Mesothelial cell of epicardium (in vitro differentiated cells): ENCODE measurements around the gene TRPM3. TPM values are rescaled to one million over a fixed set of nuclear protein-coding genes. Genes with fewer than 3 reads are reported as not detected.

ENCODE experiments used
- DNase-seq, 2 experiments: peaks; one replicate each; pipeline ENCODE4 v3.0.0; 2021; ENCODE audit warnings: low spot score in 2 of 2; ENCODE audit not compliant: unreplicated experiment in 2 of 2
- H3K27ac Mint-ChIP-seq: 2 replicates; pipeline ENCODE4 v1.8.0; 2021; ENCODE audit warnings: mixed read lengths
- H3K27me3 Mint-ChIP-seq: 2 replicates; pipeline ENCODE4 v1.8.0; 2021; ENCODE audit warnings: low read depth, mixed read lengths
- H3K36me3 Mint-ChIP-seq: 2 replicates; pipeline ENCODE4 v1.8.0; 2021; ENCODE audit warnings: mixed read lengths
- H3K4me1 Mint-ChIP-seq: 2 replicates; pipeline ENCODE4 v1.8.0; 2021; ENCODE audit warnings: mixed read lengths
- H3K4me3 Mint-ChIP-seq: 2 replicates; pipeline ENCODE4 v1.8.0; 2021; ENCODE audit warnings: mild to moderate bottlenecking, moderate library complexity, mixed read lengths
- H3K9me3 Mint-ChIP-seq: 2 replicates; pipeline ENCODE4 v1.8.0; 2021; ENCODE audit warnings: mixed read lengths
- CTCF ChIP-seq: fragments of 200-600 bp; sonication (generic); IDR thresholded peaks from one replicate; pipeline ENCODE4 v1.5.0; 2021; ENCODE audit warnings: antibody characterized with exemption; ENCODE audit not compliant: unreplicated experiment
- total RNA-seq: library from RNA; stranded (reverse); gene quantifications from 3 replicates; pipeline ENCODE4 v1.2.1, GENCODE V29; 2021

The TRPM3 gene
- total RNA-seq, 1 donor from 2014 or later = 1.6 TPM

GRCh38 chr9:70556771-70557170 is 564.6 kb downstream of the TRPM3 start:
- Mint-ChIP-seq H3K36me3 (no peaks in the 10 kb centered on the region), H3K27ac (no peak overlapping the region), H3K27me3 (no peaks in the 10 kb centered on the region), H3K4me3 (no peak overlapping the region), H3K4me1 (peaks cover 10% of the 10 kb centered on the region), H3K9me3 (no peaks in the 10 kb centered on the region)
- no peak for DNase-seq
- TF ChIP-seq CTCF = no peak

- Mint-ChIP-seq H3K27me3 (no peaks in the 10 kb centered on the region), H3K9me3 (no peaks in the 10 kb centered on the region), H3K4me3 (no peak overlapping the region), H3K36me3 (no peaks in the 10 kb centered on the region), H3K27ac (no peak overlapping the region), H3K4me1 (peaks cover 10% of the 10 kb centered on the region)
- DNase-seq = no peak
- no peak for TF ChIP-seq CTCF
Observed at GRCh38 chr9:70554881-70555280, 566.5 kb downstream of the TRPM3 start.

- TF ChIP-seq CTCF = no peak
- Mint-ChIP-seq H3K4me3 (no peak overlapping the region), H3K4me1 (peaks cover 10% of the 10 kb centered on the region), H3K9me3 (no peaks in the 10 kb centered on the region), H3K36me3 (no peaks in the 10 kb centered on the region), H3K27ac (no peak overlapping the region), H3K27me3 (no peaks in the 10 kb centered on the region)
- no peak for DNase-seq
Observed at GRCh38 chr9:70553707-70554673, 567.4 kb downstream of the TRPM3 start.

- H3K4me3 Mint-ChIP-seq = no peak overlapping the region
- no peaks in the 10 kb centered on the region for H3K27me3 Mint-ChIP-seq
- H3K4me1 Mint-ChIP-seq = peaks cover 10% of the 10 kb centered on the region
- DNase-seq = no peak
- no peak overlapping the region for H3K27ac Mint-ChIP-seq
- H3K9me3 Mint-ChIP-seq = no peaks in the 10 kb centered on the region
- no peak for TF ChIP-seq CTCF
- H3K36me3 Mint-ChIP-seq = no peaks in the 10 kb centered on the region
Observed at GRCh38 chr9:70552561-70552960, 568.9 kb downstream of the TRPM3 start.

GRCh38 chr9:70551801-70552200 is 569.6 kb downstream of the TRPM3 start:
- Mint-ChIP-seq H3K4me1 (peaks cover 10% of the 10 kb centered on the region), H3K27me3 (no peaks in the 10 kb centered on the region), H3K9me3 (no peaks in the 10 kb centered on the region), H3K36me3 (no peaks in the 10 kb centered on the region), H3K4me3 (no peak overlapping the region), H3K27ac (no peak overlapping the region)
- DNase-seq = no peak
- no peak for TF ChIP-seq CTCF
